Measurements from ENCODE around the gene ITGB2.
A peak's percentile ranks its signal among the peaks of the same experiment; 100 is the strongest.

ITGB2 gene

DNA sequence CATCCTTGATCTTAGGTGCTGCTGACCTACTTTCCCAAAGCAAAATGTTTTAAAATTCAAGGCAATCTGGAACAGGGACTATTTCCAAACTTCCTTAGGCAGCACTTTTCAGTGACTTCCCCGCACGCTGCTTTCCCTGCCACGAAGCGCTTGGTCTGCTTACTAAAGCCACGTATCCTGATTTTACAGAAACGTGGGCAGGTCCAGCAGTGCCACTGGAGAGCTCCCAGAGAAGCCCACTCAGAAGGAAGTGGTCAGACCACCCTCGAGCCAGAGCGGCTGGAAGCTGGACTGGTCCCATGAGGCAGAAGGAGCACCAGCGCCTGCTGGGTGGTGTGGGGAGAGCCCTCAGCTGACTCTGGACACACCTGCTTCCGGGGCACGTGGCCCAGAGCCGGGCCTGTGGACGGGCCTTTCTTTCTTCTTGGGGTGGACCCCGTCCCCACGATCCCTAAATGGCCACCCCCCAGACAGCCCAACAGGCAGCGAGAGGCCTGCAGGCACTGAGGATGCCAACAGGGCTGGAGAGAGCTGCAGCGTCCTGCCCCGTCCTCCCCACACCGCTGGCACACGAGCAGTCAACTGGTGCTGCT is 70.4 kb downstream of the ITGB2 start:
- DNase-seq, result no peak
- Mint-ChIP-seq H3K9me3 (no peaks in the 10 kb centered on the region), H3K36me3 (ENCODE audit: low read depth) (peaks cover 65% of the 10 kb centered on the region), H3K4me1 (ENCODE audit: low read depth) (peaks cover 59% of the 10 kb centered on the region), H3K4me3 (no peak overlapping the region), H3K27ac (no peak overlapping the region), H3K27me3 (no peaks in the 10 kb centered on the region)

DNA sequence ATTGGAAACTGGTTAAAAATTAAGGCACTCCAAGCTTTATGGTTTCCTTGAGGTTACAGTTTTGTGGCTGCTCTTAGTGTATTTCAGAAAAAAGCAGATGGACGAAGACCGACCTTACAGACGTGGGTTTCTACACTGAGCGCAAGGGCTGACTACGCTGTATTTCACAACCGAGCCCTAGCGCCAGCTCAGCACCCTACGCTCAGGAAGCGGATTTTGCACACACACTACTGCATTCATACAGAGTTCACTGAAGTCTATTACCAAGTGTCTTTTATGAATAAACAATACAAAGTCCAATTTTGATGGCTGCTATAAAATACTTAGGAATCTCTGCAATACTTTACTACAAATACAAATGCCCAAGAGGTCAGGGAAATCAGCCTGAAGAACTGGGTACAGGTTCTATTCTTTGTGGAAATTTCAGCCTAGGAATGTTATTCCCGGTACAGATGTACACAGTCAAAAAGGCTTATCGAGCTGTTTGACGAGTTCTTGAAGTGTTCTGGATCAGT is 71.0 kb downstream of the ITGB2 start:
- no peak for DNase-seq
- Mint-ChIP-seq H3K4me3 (no peak overlapping the region), H3K27me3 (no peaks in the 10 kb centered on the region), H3K4me1 (ENCODE audit: low read depth) (peaks cover 53% of the 10 kb centered on the region), H3K27ac (no peak overlapping the region), H3K9me3 (no peaks in the 10 kb centered on the region), H3K36me3 (ENCODE audit: low read depth) (peaks cover 59% of the 10 kb centered on the region)

DNA sequence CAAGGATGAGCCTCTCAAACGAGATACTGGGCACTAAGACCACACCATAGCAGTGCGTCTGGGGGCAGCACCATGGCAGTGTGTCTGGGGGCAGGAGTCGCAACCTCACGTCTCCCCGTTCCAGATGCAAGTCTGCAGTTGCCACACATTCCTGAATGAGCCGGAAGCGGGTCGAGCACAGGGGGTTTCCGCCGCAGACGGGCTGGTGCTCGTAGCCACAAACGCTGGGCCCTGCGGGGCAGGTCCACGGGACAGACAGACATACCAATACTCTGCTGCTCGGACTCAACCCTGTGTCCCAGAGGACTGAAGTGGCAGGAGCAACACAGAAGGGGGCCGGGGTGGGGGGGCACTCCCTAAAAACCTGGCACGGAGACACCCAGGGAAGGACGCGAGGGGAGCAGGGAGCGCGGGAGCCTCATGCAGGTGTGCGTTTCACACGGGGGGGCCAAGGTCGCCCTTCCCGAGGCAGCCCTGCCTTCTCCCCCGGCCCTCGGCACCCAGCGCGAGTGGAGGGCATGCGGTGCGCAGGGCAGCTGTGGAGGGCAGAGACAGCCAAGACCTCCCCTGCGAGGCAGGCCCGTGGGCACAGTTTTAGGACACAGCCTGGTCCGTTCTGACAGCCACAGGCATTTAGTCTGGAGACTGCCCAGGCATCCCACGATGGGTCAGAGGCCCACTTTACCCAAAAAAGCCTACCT is 71.7 kb downstream of the ITGB2 start:
- H3K9me3 Mint-ChIP-seq, result no peaks in the 10 kb centered on the region
- no peaks in the 10 kb centered on the region for H3K27me3 Mint-ChIP-seq
- DNase-seq, result no peak
- peaks cover 52% of the 10 kb centered on the region for H3K36me3 Mint-ChIP-seq (ENCODE audit: low read depth)
- no peak overlapping the region for H3K27ac Mint-ChIP-seq
- no peak overlapping the region for H3K4me3 Mint-ChIP-seq
- peaks cover 47% of the 10 kb centered on the region for H3K4me1 Mint-ChIP-seq (ENCODE audit: low read depth)

DNA sequence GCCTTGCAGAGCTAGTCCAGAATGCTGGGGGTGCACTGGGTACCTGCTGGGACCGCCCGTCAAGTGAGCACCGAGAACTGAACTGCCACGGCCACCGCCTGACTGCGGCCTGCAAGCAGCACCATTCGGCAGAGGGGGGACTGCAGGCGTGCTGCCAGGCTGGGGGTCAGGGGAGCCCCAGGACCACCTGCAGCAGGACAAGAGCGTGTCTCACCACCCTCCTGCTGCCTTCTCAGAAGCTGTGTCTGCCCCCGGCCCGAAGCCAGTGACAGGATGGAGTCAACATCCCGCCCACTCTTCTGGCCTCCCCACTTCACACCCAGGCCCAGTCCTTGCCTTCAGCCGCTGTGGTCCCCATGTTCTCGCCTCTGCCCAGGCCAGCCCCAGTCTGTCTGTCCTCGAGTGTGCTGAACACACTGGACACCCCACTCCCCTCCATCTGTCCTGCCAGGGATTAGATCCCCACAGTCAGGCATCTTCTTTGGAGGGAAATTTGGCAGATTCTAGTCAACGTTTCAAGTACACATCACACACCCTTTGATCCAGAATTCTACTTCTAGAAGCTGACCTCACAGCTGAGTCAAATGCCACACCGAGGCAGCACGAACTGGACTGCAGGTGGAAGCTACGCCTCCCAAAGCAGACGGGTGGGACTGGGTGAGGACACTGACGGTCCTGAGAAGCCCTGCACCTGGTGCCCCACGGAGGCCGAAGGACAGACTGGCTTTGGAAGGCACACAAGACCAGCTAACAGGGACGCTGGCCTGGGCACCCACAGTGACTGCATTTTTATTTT is 73.2 kb downstream of the ITGB2 start:
- Mint-ChIP-seq H3K27ac (no peak overlapping the region), H3K27me3 (no peaks in the 10 kb centered on the region), H3K36me3 (ENCODE audit: low read depth) (peaks cover 38% of the 10 kb centered on the region), H3K9me3 (no peaks in the 10 kb centered on the region), H3K4me3 (no peak overlapping the region), H3K4me1 (ENCODE audit: low read depth) (peaks cover 34% of the 10 kb centered on the region)
- DNase-seq, result no peak

DNA sequence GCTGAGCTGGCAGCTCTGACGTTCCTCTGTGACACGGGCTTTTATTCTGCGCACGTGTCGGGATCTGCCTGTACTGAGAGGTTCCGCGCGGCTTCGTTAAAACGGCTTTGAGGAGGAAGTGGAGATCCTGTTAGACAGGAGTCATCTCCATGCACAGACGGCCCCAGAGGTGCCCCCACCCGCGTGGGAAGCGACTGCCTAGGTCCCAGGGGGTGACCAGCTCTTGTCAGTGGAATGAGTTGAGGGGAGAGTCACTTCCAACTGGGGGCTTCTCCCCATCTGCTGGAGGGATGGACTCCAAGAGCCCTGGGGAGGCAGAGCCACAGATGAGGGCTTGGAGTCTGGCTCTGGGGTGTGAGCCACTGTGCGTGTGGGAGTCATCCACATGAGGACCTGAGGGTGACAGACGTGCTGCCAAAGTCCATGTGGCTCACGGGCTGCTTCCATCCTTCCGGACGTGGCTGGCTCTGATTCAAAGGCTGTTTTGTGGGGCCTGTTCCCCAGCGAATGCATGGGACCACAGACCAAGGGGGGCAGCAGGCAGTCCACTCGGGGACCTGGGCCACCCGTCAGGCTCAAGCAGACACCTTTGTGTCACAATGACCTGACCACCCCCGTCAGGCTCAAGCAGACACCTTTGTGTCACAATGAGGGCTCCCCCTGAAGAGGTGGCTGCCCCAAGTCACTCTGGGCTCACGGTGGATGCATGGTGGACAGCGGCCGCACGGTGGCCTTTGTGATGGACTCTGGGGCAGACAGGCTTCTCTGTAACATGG is 74.0 kb downstream of the ITGB2 start:
- Mint-ChIP-seq H3K36me3 (ENCODE audit: low read depth) (peaks cover 31% of the 10 kb centered on the region), H3K27me3 (no peaks in the 10 kb centered on the region), H3K9me3 (no peaks in the 10 kb centered on the region), H3K4me3 (peak overlapping the region; percentile 72), H3K27ac (peak overlapping the region; percentile 75), H3K4me1 (ENCODE audit: low read depth) (peaks cover 27% of the 10 kb centered on the region)
- DNase-seq, result peak; percentile 62

DNA sequence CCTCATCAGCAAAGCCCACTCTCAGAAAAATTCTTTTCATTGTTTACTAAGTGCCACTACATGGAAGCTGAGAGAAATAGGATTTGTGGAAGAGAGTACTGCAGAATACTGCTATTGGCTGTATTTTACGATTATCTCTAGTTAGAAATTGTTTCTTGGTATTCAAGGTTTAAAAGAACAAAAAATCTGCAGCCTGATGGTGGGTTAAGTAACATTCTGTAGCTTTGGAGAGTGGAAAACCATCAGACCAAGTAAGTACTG is 74.5 kb downstream of the ITGB2 start:
- H3K9me3 Mint-ChIP-seq, result no peaks in the 10 kb centered on the region
- no peaks in the 10 kb centered on the region for H3K27me3 Mint-ChIP-seq
- H3K4me3 Mint-ChIP-seq, result peak overlapping the region; percentile 72
- peaks cover 26% of the 10 kb centered on the region for H3K36me3 Mint-ChIP-seq (ENCODE audit: low read depth)
- H3K27ac Mint-ChIP-seq, result peak overlapping the region; percentile 75
- no peak for DNase-seq
- peaks cover 22% of the 10 kb centered on the region for H3K4me1 Mint-ChIP-seq (ENCODE audit: low read depth)

DNA sequence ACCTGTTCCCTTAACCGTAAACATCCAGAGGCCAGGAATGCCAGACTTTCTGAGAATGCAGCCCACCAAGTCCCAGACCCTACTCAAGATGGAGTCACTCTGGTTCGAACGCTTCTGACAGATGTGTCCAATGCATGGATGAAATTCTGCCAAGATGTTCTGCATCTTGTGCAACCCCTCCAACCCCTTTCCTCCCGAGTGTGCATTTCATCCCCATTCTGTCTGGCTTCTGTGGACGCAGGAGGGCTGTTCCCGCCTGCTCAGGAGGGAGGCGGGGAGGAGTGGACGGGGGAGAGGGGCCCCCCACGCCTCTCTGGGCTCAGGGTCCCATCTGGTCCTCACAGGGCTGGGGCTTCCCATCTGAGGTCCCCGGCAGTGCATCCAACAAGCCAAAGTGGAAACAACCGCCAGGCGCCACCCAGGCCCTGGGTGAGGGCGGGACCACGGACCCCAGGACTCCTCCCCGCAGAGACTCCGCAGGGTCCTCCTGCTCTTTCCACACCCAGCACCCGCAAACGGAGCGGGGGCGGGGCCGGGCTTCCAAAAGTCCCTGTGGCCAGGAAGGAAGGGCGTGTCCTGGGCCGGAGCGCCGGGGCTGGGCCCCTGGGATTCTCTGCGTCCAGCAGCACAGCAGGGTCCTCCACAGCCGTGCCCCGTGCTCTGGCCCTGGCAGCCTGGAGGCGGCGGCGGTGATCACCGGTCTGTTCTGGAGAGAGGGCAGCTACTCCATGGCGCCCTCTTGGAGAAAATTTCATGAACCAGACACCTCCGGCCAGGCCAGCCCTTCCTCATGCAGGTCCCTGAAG is 75.1 kb downstream of the ITGB2 start:
- peak; percentile 76 for DNase-seq
- no peaks in the 10 kb centered on the region for H3K27me3 Mint-ChIP-seq
- no peaks in the 10 kb centered on the region for H3K9me3 Mint-ChIP-seq
- peaks cover 21% of the 10 kb centered on the region for H3K36me3 Mint-ChIP-seq (ENCODE audit: low read depth)
- peak overlapping the region; percentile 72 for H3K4me3 Mint-ChIP-seq
- H3K27ac Mint-ChIP-seq, result peak overlapping the region; percentile 75
- H3K4me1 Mint-ChIP-seq (ENCODE audit: low read depth), result peaks cover 19% of the 10 kb centered on the region

DNA sequence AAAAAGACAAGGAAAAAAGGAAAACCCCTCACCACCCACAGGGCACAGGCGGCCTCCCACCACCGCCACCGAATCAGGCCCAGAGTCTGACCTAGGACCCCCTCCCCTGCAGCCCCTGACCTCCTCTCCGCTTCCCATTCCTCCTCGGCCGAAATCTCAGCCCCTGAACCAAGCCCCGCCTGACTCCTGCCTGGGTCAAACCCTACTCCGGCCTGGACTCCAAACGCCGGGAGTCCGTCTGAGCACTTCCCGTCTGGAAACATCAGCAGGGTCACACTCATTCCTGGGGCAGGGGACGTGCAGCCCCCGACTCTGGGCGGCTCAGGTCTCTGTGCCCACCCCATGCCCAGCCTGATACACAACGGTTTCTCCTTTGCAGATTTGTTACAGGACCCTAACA is 76.4 kb downstream of the ITGB2 start:
- Mint-ChIP-seq H3K4me3 (no peak overlapping the region), H3K27ac (no peak overlapping the region), H3K36me3 (ENCODE audit: low read depth) (peaks cover 7% of the 10 kb centered on the region), H3K4me1 (ENCODE audit: low read depth) (peaks cover 19% of the 10 kb centered on the region), H3K27me3 (no peaks in the 10 kb centered on the region), H3K9me3 (no peaks in the 10 kb centered on the region)
- DNase-seq, result no peak

DNA sequence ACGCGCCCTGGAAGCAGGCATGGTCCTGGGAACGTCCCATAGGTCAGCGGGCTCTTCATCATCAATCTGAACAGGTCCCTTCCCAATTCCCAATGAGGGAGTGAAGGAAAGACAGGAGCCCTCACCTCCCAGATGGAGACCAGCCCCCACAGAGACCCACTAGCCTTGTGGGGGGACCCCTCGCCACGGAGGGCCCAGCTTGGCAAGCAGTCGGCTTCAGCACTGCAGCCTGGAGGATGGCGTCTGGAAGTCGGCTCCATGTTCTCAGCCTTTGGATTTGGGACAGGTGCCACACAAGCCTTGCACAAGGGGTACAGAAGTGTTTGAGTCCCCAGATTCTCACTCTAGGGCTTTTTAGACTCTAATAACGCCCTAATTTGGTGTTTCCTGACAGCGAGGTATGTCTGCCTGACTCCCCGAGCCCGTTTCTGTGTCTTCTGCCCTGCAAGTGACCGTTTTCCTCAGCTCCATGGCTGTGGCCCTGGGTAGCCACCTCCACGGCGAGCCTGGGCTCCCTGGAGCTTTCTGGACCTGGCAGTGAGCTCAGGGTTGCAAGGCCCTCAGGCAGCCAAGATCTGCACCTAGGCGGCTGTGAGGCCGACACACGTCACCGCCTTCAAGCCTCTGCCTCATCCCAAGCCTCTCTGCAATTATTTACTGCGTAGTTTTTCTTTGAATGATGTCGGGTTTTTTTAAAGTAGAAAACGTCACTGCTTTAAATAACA is 77.8 kb downstream of the ITGB2 start:
- Mint-ChIP-seq H3K9me3 (no peaks in the 10 kb centered on the region), H3K36me3 (ENCODE audit: low read depth) (no peaks in the 10 kb centered on the region), H3K27ac (no peak overlapping the region), H3K4me3 (no peak overlapping the region), H3K27me3 (no peaks in the 10 kb centered on the region), H3K4me1 (ENCODE audit: low read depth) (peaks cover 19% of the 10 kb centered on the region)
- no peak for DNase-seq

DNA sequence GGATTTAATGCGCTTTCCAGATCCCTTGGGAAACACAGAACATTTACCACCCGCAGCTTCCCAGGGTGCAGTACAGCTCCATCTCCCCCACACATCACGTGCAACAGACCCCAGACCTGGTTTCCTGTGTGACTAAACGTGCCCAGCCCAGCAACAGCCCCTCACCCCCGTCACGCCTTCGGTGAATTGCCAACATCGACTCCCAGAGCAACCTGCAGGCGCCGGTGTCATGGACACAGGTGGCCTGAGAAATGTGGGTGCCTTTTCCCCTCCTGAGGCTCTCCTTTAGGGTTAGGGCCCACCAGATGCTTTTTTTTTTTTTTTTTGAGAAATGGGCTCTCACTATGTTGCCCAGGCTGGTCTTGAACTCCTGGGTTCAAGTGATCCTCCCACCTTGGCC is 78.6 kb downstream of the ITGB2 start:
- Mint-ChIP-seq H3K9me3 (no peaks in the 10 kb centered on the region), H3K4me3 (no peak overlapping the region), H3K27me3 (no peaks in the 10 kb centered on the region), H3K27ac (no peak overlapping the region), H3K36me3 (ENCODE audit: low read depth) (no peaks in the 10 kb centered on the region), H3K4me1 (ENCODE audit: low read depth) (peaks cover 18% of the 10 kb centered on the region)
- no peak for DNase-seq

DNA sequence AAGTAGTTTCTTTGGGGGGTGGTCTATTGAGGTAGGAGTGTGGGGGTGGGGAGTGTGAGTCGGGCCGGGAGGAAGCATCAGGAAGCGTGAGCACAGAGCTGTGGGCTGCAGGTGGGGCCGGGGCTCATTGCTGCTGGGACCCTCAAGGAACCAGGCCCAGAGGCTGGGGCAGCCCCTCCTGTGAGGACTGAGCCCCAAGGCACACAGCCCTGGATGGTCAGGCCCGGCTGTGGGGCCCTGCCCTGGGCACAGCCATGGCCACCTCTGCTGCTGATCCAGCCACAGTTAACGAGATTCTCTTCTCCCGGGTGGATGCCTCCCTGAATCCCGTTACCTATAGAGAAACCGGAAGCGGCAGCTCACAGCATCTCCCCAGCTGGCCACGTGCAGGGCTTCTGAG is 79.9 kb downstream of the ITGB2 start:
- Mint-ChIP-seq H3K9me3 (no peaks in the 10 kb centered on the region), H3K36me3 (ENCODE audit: low read depth) (no peaks in the 10 kb centered on the region), H3K4me3 (no peak overlapping the region), H3K27me3 (no peaks in the 10 kb centered on the region), H3K27ac (no peak overlapping the region), H3K4me1 (ENCODE audit: low read depth) (peaks cover 5% of the 10 kb centered on the region)
- no peak for DNase-seq

DNA sequence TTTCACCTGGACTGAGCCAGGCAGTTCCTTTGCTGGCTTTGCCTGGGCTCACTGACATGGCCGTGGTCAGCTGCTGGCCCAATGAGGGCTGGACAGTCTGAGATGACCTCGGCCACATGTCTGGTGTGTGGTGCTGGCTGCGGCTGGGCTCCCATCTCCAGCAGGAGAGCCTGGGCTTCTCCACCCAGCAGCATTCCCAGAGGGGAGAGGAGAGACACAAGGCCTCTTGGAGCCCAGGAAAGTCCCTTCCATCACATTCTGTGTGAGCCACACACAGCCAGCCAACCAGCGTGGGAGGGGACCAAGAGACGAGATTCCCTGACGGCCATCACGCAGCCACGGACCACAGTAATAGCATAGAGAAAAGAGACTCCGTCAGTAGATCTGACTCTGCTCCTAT is 81.7 kb downstream of the ITGB2 start:
- Mint-ChIP-seq H3K27ac (no peak overlapping the region), H3K9me3 (no peaks in the 10 kb centered on the region), H3K4me3 (no peak overlapping the region), H3K27me3 (no peaks in the 10 kb centered on the region), H3K4me1 (ENCODE audit: low read depth) (no peaks in the 10 kb centered on the region), H3K36me3 (ENCODE audit: low read depth) (no peaks in the 10 kb centered on the region)
- DNase-seq, result no peak

DNA sequence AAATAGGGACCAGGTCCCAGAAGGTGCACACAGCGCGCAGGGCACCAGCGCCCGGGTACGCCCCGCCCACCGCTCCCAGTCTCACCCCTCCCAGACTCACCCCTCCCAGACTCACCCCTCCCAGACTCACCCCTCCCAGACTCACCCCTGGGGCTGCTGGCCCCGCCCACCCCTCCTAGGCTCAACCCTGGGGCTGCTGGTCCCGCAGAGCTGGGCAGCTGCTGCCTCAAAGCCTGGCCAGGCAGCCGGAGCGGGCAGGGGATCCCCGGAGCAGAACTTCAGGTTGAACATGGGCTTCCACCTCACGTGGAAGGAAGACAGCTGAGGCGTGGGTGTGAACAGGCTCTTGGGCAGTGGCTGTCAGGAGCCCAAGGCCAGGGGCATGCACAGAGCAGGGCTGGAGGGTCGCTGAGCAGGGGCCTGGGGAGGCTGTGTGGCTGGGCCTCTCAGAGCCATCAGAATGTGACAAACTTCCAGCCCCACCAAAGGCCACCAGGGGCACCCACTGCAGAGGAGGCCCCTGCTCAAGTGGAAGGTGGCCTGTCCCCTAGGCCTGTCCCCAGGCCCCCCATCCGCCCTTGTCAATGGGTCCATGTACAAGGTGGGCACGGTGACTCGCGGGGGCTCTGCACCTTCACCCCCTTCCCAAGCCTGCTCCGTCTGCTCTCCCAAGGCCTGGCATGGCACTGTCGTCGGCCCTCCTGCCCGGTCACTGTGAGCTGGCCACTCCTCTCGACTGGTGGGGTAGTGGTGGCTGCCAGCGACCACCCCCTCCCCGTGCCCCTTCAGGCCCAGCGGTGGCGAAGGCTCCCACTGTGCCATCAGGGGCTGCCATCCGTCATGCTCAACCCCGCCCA is 82.4 kb downstream of the ITGB2 start:
- no peak for DNase-seq
- no peaks in the 10 kb centered on the region for H3K4me1 Mint-ChIP-seq (ENCODE audit: low read depth)
- H3K36me3 Mint-ChIP-seq (ENCODE audit: low read depth), result no peaks in the 10 kb centered on the region
- H3K27me3 Mint-ChIP-seq, result no peaks in the 10 kb centered on the region
- H3K27ac Mint-ChIP-seq, result no peak overlapping the region
- H3K4me3 Mint-ChIP-seq, result no peak overlapping the region
- no peaks in the 10 kb centered on the region for H3K9me3 Mint-ChIP-seq

All from activated T-cell treated with anti-CD3 and anti-CD28 coated beads, Interleukin-2, amount 50 U/mL, for 24 hours (primary cell).